Astrocyte (in vitro differentiated cells and primary cell): ENCODE measurements around the gene AMOTL1.

ENCODE experiments used
- EZH2 ChIP-seq: IDR thresholded peaks from 2 replicates; pipeline ENCODE4 v1.6.1; 2012; ENCODE audit warnings: mild to moderate bottlenecking, low read length, inconsistent platforms; ENCODE audit not compliant: insufficient read depth
- TF ChIP-seq, protein P1 (sequence below): IDR thresholded peaks from 2 replicates; pipeline ENCODE4 v1.5.1; 2011; ENCODE audit warnings: low read depth, mild to moderate bottlenecking, inconsistent platforms, low read length, moderate library complexity; ENCODE audit not compliant: insufficient read depth

GRCh38 chr11:94775567-94776327 is 7.6 kb downstream of the AMOTL1 start:
- TF ChIP-seq EZH2, result no peak
- TF ChIP-seq, protein P1, sequence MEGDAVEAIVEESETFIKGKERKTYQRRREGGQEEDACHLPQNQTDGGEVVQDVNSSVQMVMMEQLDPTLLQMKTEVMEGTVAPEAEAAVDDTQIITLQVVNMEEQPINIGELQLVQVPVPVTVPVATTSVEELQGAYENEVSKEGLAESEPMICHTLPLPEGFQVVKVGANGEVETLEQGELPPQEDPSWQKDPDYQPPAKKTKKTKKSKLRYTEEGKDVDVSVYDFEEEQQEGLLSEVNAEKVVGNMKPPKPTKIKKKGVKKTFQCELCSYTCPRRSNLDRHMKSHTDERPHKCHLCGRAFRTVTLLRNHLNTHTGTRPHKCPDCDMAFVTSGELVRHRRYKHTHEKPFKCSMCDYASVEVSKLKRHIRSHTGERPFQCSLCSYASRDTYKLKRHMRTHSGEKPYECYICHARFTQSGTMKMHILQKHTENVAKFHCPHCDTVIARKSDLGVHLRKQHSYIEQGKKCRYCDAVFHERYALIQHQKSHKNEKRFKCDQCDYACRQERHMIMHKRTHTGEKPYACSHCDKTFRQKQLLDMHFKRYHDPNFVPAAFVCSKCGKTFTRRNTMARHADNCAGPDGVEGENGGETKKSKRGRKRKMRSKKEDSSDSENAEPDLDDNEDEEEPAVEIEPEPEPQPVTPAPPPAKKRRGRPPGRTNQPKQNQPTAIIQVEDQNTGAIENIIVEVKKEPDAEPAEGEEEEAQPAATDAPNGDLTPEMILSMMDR, result no peak
